ENCODE data around the gene ALDH9A1.
"Not testable (repeated sequence)": the region's sequence is repeated elsewhere in the genome, so short reads cannot be mapped to it uniquely, and the experiment has no call there.

Gene ALDH9A1

GRCh38 chr1:165686121-165686970 lies 12.0 kb downstream of the ALDH9A1 start:
- DNase-seq = no peak

GRCh38 chr1:165683848-165684485 lies 14.4 kb downstream of the ALDH9A1 start:
- DNase-seq = no peak

GRCh38 chr1:165680773-165681172 lies 17.6 kb downstream of the ALDH9A1 start:
- not testable (repeated sequence) for DNase-seq

GRCh38 chr1:165680303-165680702 lies 18.1 kb downstream of the ALDH9A1 start:
- no peak for DNase-seq

- DNase-seq = no peak
Observed at GRCh38 chr1:165679282-165680036, 18.9 kb downstream of the ALDH9A1 start.

GRCh38 chr1:165678509-165678908 lies 19.9 kb downstream of the ALDH9A1 start:
- DNase-seq = no peak

GRCh38 chr1:165675794-165676193 lies 22.6 kb downstream of the ALDH9A1 start:
- no peak for DNase-seq

- no peak for DNase-seq
Observed at GRCh38 chr1:165674599-165674998, 23.8 kb downstream of the ALDH9A1 start.

- DNase-seq = no peak
Observed at GRCh38 chr1:165671526-165671925, 26.8 kb downstream of the ALDH9A1 start.

- DNase-seq = no peak
Observed at GRCh38 chr1:165668184-165668583, 30.2 kb downstream of the ALDH9A1 start.

GRCh38 chr1:165666152-165666825 lies 32.1 kb downstream of the ALDH9A1 start:
- no peak for DNase-seq

GRCh38 chr1:165662186-165662585 lies 36.2 kb downstream of the ALDH9A1 start:
- DNase-seq = no peak

- no peak for DNase-seq
Observed at GRCh38 chr1:165661703-165662102, 36.7 kb downstream of the ALDH9A1 start.

GRCh38 chr1:165659581-165659895 lies 38.8 kb downstream of the ALDH9A1 start:
- DNase-seq = no peak

GRCh38 chr1:165658766-165659580 lies 39.4 kb downstream of the ALDH9A1 start:
- not testable (repeated sequence) for DNase-seq

GRCh38 chr1:165650981-165651625 lies 47.3 kb downstream of the ALDH9A1 start:
- no peak for DNase-seq

- no peak for DNase-seq
Observed at GRCh38 chr1:165648919-165649572, 49.3 kb downstream of the ALDH9A1 start.

- DNase-seq = no peak
Observed at GRCh38 chr1:165647970-165648369, 50.4 kb downstream of the ALDH9A1 start.

GRCh38 chr1:165647517-165647916 lies 50.8 kb downstream of the ALDH9A1 start:
- no peak for DNase-seq

- peak; percentile 25 for DNase-seq
Observed at GRCh38 chr1:165645654-165646366, 52.6 kb downstream of the ALDH9A1 start.

Measured in CD4-positive, alpha-beta T cell treated with Interleukin-10 for 1 hour (primary cell).